H1 (cell line): ENCODE results near the gene CCDC9B. TPM values are rescaled to one million over a fixed set of nuclear protein-coding genes. Genes with fewer than 3 reads are reported as not detected.
A peak's percentile ranks its signal among the peaks of the same experiment; 100 is the strongest.

Source experiments
- CHD7 ChIP-seq: fragments of 300-600 bp; sonication (generic); IDR thresholded peaks from 2 replicates; pipeline ENCODE4 v1.7.1; 2012; ENCODE audit warnings: low read length, moderate library complexity, mild to moderate bottlenecking, inconsistent platforms; ENCODE audit not compliant: insufficient replicate concordance
- CTCF ChIP-seq, 3 experiments: IDR thresholded peaks; 1 replicate in 2 of 3; 2 replicates in 1 of 3; pipeline versions ENCODE4 v1.5.1 to v1.6.1; 2011; ENCODE audit warnings: low read length in 3 of 3, mild to moderate bottlenecking in 3 of 3, inconsistent platforms in 2 of 3, low read depth in 1 of 3, moderate library complexity in 1 of 3; ENCODE audit not compliant: insufficient read depth in 1 of 3; ENCODE audit errors: control extremely low read depth in 1 of 3
- GABPA ChIP-seq: IDR thresholded peaks from 2 replicates; pipeline ENCODE4 v1.6.1; 2011; ENCODE audit warnings: mild to moderate bottlenecking, low read length, moderate library complexity, borderline replicate concordance; ENCODE audit not compliant: insufficient read depth
- JUND ChIP-seq: IDR thresholded peaks from 2 replicates; pipeline ENCODE4 v1.6.1; 2011; ENCODE audit warnings: mild to moderate bottlenecking, improper control_type of control experiment, low read length
- KDM1A ChIP-seq: fragments of 200-600, 300-600 bp; sonication (generic); IDR thresholded peaks from 2 replicates; pipeline ENCODE4 v1.7.1; 2016; ENCODE audit warnings: mild to moderate bottlenecking, low read length, borderline replicate concordance
- SP1 ChIP-seq: IDR thresholded peaks from 2 replicates; pipeline ENCODE4 v1.6.1; 2011; ENCODE audit warnings: low read depth, low read length
- TCF12 ChIP-seq: IDR thresholded peaks from 2 replicates; pipeline ENCODE4 v1.6.1; 2011; ENCODE audit warnings: low read depth, mild to moderate bottlenecking, low read length
- polyA plus RNA-seq, 7 experiments: library from polyadenylated mRNA; depleted of rRNA in 3 of 7; stranded (reverse) in 5 of 7; unstranded in 2 of 7; fragments of >200 nt in 5 of 7; fragments of 200-250 nt in 2 of 7; gene quantifications; 1 replicate in 5 of 7; 2 replicates in 1 of 7; 4 replicates in 1 of 7; pipeline versions ENCODE4 v1.2.1 to v1.2.3, GENCODE V29; 2011 to 2013; ENCODE audit warnings: missing spikeins in 2 of 7, mixed read lengths in 2 of 7
- total RNA-seq: library from RNA; stranded (reverse); fragmentation: NEBNext Ultra II Directional; extraction: Animal tissue kit (Norgen Biotek cat#: 25700); gene quantifications from 2 replicates; pipeline ENCODE4 v1.2.1, GENCODE V29; 2021

The CCDC9B gene
- total and polyA plus RNA-seq, 2 of the 8 experiments (the other 6 are each of a cell fraction or from before 2014, with no cell fraction given), result 0.45 to 0.78 TPM

GRCh38 chr15:40382580-40383456, 42.1 kb upstream of the CCDC9B start, which contains the start of gene KNSTRN (continued):
- TF ChIP-seq CTCF (IDR thresholded peaks at IDR 0.05; ENCODE audit: control extremely low read depth in 1 of 3, insufficient read depth in 1 of 3, low read depth in 1 of 3, low read length in 3 of 3) (no peak), GABPA (peak; percentile 99), JUND (peak; percentile 85), SP1 (peak; percentile 51; the same call in 1 of the 2 replicates), CHD7 (no peak), KDM1A (no peak), TCF12 (no peak)
